GM19099 (cell line): Measurements from ENCODE around the gene STEAP3.

Source experiments
- POLR2A ChIP-seq: IDR thresholded peaks from 3 replicates; pipeline ENCODE4 v1.6.1; 2011; ENCODE audit warnings: low read depth; ENCODE audit not compliant: insufficient read length; ENCODE audit errors: extremely low read depth

The STEAP3 gene, protein sequence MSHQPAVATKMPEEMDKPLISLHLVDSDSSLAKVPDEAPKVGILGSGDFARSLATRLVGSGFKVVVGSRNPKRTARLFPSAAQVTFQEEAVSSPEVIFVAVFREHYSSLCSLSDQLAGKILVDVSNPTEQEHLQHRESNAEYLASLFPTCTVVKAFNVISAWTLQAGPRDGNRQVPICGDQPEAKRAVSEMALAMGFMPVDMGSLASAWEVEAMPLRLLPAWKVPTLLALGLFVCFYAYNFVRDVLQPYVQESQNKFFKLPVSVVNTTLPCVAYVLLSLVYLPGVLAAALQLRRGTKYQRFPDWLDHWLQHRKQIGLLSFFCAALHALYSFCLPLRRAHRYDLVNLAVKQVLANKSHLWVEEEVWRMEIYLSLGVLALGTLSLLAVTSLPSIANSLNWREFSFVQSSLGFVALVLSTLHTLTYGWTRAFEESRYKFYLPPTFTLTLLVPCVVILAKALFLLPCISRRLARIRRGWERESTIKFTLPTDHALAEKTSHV

DNA sequence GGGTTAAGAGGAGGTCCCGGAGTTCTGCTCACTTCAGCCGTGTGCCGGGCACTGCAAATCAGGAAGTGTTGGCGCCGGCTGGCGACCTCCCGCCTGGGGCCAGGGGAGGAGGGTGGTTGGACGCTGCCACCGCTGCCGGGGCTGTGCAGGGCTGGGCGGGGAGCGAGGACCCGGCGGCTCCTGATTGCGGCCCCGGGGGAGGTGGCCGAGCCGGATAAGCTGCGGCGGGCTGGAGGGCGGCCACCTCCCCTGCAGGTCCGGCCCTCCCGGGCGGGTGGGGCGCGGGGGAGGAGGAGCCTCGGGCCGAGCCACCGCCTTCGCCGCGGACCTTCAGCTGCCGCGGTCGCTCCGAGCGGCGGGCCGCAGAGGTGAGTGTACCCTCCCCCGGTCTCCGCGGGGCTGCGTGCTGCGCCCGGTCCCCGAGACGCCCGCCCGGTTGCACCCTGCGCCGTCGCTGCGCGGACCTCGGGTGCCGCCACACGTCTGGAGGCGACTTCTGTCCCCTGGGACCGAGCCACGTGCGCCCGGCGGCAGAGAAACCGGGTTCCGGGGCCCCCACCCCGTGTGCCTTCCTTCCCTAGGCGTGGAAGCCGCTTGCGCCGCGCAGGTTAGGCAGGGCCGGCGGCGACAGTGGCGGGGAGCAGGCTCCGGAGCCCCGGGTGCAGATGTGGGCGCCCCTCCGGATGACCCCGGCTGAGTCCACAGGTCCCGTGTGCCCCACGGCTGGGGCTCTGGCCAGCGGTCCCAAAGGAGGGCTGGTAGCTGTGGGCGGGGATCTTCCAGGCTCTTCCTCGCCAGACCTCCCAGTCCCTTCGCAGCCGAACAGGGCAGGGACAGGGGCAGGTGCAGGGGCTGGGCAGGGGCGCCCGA is at the start of gene STEAP3:
Gene STEAP3 (plus strand): TSS at position 314 of the 870 bp plus-strand sequence. CDS start 7,179 bp downstream, outside the sequence.
- TF ChIP-seq POLR2A = peak; percentile 61

DNA sequence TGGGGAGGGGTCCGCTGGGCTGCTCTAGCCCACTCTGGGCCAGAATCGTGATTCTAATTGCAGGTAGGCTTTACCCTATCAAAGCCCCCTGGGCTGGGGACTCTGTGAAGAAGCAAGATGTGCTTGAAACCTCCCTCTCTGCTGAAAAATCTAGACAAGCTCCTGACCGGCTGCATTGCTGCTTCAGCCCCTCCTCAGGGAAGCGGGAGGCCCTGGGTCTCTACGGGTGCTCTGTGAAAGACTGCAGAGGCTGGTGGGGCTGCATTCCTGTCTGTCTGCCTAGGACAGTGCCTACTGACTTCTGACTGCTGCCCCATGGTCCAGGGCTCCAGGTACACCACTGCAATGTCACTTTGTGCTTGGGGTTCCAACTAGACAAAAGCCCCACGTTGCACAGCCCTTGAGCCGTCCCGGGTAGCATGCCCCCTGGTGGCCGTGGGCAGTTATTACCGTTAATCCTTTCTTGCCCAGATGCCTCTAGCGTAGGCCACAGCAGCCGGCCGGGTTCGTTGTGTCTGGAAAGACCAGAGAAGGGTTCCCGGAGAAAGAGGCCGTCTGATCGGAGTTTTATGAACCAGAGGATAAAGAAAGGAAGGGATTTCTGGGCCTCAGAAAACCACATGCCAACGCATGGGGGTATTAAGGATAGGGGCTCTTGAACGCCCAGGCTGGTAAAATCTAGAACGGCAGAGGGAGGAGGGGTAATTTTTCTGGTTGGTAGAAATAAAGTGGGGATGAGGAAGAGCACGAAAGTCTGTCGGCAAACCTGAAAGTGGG is 49.2 kb upstream of the STEAP3 start:
- TF ChIP-seq POLR2A = no peak

DNA sequence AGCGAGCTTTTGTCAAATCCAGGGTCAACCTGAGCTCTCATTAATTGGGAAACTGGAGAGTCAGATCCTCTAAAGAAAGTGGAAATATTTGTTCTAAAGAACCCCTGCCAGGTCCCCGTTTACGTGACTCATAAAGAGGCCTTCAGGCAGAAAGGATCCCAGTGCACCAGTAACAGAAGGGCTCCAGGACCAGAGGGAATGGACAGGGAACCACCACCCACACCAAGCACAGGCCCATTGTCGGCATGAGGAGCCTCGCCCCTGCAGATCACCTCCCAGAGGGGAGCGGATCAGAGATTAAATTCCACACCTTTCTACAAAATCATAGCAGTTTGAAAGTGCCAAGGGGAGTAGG is 48.7 kb upstream of the STEAP3 start:
- no peak for TF ChIP-seq POLR2A

DNA sequence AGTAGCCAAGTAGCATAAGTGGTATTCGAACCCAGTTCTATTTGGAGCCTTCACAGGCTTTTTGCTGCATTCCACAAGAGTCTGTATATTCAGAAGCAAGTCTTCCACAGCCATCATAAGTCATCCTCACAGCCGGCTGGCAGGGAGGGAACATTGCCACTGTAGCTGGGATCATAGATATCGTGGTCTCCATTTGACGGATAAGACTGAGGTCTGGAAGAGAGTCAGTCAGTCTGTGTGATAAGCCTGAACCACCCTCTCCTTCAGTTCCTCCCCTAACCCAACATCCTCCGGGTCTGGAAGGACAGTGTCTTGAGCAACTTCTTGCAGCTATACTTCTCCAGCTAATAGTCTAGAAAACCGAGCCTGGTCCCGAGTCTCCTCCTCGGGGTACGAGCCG is 48.1 kb upstream of the STEAP3 start:
- no peak for TF ChIP-seq POLR2A

DNA sequence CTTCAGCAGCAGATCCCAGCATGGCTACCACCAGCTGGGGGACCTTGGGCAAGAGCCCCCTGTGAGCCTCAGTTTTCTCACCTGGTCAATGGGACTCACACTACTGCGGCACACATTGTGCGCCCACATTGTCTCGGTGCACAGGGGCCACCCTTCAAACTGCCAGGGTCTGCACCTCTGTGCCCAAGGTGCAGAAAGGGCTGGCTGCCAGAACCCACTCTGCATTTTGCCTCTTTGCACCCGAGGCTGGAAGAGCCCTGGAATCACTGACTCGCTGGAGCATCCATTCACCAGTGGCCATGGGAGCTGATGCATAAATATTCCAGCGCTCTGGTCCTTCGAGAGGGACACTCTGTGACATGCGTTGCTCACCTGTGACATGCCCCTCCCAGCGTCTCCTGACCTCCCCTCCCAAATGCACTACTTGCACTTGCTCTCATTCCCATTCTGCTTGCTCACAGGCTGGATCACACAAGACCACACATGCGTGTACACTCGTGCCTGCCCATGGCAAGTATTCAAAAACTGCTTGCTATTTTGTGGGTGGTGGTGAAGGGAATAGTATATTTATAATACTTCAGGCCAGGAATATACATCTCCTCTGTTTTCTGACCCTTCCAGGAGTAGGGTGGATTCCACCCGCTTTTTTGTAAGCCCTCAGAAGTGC is 46.3 kb upstream of the STEAP3 start:
- TF ChIP-seq POLR2A = no peak

DNA sequence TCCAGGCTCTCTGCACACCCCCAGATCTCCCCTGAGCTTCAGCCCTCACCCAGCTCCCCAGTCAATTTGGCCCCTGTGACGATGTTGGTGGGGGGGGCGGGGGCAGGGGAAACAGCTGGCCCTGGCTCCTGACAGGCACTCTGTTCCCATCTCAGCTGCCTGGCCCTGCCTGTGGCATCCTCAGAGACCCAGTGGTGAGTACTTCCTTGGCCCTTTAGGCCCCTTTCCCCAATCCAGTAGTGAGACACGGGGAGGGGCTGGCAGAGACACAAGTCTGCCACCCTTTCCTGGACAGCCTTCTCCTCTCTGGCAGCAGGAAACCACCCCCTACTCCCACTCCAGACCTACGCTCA is 45.8 kb upstream of the STEAP3 start:
- no peak for TF ChIP-seq POLR2A

DNA sequence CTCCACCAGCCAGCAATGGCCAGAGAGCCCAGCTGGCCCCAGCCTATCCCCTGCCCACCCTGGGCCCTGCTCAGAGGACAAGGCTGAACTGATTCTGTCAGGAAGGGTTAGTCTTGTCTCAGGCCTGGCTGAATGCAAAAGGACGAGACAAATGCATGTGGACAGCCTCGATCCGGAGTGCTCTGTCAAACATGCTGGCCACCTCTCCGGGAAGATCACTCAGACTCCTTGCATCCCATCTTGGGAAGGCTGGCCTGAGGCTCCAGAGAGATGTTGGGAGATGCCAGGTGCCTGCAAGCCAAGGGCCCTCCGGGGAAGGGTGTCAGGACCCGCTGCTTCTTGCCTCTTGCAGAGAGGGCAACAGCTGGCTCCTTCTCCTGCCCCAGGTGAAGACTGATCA is 44.9 kb upstream of the STEAP3 start:
- no peak for TF ChIP-seq POLR2A

DNA sequence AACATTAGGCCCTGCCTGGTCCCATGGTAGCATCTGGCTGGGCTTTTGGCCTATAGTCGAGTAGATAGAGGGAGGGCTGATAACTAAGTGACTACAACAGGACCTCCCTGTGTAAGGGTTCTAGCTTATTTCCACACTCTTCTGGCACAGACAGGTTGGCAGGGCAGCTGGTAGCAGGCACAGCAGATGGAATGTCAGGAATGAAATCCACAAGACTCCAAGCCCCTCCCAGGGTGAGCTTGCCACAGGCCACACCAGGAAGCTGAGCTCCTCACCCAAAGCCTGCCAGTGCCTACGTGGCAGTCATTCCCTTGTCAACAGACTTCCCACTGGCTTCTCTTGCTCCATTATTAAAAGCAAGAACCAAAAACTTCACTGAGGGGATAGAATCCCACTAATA is 44.4 kb upstream of the STEAP3 start:
- TF ChIP-seq POLR2A = no peak

DNA sequence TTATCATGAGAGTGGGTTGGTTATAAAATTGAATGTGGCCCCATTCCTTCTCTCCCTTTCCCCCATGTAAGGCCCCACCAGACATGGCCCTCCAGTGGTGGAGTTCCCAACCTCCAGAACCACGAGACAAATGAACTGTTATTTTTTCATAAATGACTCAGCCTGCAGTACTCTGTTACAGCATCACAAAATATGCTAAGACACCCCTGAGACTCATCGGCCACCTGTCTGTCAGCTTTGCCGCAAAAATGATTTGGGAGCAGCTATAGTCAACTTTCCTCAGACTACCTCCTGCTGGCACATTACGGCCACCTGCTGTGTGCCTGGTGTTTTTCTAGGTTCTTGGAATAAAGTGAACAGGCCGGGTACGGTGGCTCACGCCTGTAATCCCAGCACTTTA is 43.6 kb upstream of the STEAP3 start:
- TF ChIP-seq POLR2A = no peak

DNA sequence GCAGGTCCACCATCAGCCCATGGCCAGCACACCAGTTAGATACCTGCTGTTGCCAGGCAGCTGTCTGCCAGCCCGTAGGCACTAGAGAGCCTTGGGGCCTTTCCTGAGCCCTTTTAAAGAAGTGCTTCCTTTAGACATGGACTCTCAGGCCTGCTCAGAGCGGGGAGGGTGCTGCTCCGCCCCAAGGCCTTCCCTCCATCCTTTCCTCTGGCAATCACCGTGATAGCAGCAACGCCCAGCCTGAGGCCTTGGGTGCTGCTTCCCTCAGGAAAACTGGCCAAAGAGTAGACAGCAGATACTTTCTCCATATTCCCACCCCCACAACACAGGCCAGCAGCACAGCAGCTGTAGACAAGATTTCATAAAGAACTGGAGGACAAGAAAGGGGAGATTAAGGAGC is 42.7 kb upstream of the STEAP3 start:
- TF ChIP-seq POLR2A = no peak

DNA sequence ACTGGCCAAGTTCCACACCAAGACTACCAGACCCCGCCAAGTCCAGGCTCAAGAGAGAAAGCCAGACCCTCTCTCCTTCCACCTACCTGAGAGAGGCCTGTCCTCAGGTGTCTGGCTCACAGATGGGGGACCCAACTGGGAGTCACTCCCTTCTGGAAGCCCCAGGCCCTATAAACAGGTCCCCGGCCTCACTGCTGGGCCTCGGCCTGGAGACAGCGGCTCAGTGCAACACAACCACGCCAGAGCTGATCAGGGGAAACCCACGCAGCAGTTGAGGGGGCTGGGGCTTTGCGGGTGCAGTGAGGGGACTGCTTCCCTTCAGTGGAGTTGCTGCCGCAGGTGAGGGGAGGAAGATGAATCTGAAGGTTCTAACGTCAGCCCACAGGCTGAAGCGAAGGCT is 42.2 kb upstream of the STEAP3 start:
- TF ChIP-seq POLR2A = no peak

DNA sequence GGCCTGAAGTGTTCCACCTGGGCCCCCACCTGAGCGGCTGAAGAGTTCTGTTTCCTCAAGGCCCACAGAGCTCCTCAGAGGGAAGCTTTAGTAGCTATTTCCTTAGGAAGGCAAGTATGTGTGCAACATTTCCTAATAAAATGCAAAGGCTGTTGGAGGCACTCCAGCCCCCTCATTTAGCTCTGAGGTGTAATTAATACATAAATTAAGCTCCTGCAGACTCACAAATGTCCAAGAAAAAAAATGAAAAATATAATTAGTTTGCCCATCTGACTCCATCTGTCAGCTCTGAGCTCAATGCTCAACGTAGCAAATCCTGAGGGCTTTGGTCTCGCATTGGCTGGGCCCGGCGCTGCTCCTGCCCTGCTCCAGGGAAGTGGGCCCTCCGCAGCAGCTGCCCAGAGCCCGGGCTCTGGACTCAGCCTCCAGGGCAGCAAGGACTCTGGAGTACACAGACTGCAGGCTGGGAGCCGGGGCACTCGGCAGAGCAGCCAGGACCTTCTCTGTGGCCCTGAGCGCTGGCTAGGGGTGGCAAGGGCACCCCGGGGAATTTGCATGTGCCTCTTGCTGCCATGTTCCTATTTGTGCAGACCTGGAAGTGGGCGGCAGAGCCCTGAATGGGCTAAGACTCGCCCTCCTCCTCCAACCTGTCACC is 41.7 kb upstream of the STEAP3 start:
- TF ChIP-seq POLR2A = no peak

DNA sequence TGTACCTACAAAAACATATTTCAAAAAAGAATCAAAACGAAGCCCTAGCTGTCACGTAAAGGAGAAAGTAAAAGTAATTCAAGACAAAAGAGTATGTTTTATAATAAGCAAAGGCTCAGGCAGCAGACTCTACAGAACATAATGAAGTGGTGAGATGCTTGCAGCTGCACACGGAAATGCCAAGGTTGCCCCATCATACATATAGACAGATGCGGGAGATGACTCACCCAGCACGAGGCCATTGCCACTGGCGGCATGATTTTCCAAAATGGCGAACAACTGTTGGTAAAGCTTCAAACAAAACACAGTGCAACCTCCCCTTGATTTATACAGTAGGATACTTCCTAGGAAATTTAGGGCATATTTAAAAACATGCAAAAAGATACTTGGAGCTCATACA is 39.1 kb upstream of the STEAP3 start:
- TF ChIP-seq POLR2A = no peak

DNA sequence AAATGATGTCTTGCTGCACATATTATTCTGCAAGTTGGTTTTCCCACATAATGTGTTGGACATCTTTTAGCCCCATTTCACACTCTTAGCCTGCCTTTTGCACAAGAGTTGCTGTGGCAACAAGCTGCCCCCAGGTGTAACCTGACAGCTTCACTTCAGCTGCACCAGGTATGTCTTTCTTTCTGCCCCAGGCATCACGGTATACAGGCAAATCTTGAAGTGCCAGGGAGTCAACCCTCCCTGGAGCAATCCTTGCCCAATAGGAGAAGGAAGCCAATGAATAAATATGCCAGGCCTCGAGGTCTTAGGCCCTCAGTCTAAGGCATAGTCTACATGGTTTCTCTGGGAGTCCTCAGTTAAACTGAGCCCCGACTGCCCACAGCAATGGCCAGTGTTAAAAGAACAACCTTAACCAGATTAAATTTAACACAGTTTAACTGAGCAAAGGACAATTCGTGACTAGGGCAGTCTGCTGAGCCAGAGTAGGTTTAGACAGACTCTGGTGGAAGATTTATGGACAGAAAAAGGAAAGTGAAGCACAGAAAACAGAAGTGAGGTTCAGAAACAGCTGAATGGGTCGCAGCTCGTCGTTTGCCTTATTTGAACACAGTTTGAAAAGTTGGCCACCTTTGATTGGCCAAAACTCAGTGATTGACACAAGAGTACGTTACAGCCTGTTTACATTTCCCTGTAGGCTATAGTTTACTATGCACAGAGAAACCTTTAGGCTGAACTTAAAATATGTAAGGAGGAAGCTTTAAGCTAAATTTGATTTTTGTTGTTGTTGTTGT is 33.1 kb upstream of the STEAP3 start:
- no peak for TF ChIP-seq POLR2A

DNA sequence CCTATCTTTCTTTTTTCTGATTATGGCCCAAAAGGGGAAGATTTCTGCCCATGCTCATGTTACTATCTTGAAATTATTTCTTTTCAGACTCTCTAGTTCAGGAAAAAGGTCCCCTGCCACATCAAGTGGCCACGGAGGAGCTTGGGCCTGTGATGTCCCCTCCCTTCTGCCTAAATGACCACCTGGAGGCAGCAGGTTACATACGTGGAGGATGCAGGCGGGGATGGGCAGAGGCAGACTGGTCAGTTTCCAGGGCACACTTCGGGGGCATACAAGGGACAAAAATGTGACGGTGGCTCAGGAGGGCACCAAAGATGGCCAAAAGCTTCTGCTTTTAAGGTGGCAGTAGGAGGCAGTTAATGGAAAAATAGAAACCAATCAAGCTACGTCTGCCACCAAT is 30.7 kb upstream of the STEAP3 start:
- no peak for TF ChIP-seq POLR2A
